Measurements from ENCODE around the gene TRIM52.

TRIM52 gene

DNA sequence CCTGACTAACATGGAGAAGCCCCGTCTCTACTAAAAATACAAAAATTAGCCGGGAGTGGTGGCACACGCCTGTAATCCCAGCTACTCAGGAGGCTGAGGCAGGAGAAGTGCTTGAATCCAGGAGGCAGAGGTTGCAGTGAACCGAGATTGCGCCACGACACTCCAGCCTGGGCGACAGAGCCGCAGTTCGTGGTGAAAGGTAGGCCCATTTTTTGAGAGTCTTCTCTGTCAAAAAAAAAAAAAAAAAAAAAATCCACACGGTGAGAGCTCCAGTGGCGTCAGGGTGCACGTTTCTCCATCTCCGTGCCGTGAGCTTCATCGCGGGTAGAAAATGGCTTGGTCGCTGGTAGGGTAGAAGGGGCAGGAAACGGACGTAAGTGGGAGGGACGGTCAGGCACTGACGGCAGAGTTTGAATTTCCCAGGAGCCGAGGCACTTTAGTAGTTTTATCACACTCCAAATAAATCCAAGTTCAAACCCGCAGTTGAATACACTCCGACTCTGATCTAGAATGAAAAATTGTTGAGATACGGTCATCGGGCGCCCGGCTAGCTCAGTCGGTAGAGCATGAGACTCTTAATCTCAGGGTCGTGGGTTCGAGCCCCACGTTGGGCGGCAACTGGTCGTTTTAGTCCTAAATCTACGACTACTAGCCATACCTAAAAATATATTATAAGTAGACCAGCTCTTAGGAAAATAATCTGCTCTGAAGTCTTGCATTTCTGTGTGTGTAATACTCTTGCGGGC is 53.6 kb downstream of the TRIM52 start (continued):
- TF ChIP-seq, protein P1, sequence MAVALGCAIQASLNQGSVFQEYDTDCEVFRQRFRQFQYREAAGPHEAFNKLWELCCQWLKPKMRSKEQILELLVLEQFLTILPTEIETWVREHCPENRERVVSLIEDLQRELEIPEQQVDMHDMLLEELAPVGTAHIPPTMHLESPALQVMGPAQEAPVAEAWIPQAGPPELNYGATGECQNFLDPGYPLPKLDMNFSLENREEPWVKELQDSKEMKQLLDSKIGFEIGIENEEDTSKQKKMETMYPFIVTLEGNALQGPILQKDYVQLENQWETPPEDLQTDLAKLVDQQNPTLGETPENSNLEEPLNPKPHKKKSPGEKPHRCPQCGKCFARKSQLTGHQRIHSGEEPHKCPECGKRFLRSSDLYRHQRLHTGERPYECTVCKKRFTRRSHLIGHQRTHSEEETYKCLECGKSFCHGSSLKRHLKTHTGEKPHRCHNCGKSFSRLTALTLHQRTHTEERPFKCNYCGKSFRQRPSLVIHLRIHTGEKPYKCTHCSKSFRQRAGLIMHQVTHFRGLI (tag by site-specific recombination; IDR thresholded peaks at IDR 0.05): peak; percentile 68; the same call in 1 of the 2 replicates
- TF ChIP-seq PATZ1 (tag by site-specific recombination; IDR thresholded peaks at IDR 0.05): no peak; the same call in 1 of the 2 replicates
- no peak for TF ChIP-seq ZNF416 (tag by site-specific recombination; IDR thresholded peaks at IDR 0.05)
- peak; percentile 86; the same call in 1 of the 2 replicates for TF ChIP-seq ZNF768 (tag by site-specific recombination; IDR thresholded peaks at IDR 0.05)
- no peak for TF ChIP-seq ZNF311 (tag by site-specific recombination; IDR thresholded peaks at IDR 0.05; ENCODE audit: borderline replicate concordance)
- TF ChIP-seq HOXD13 (CRISPR knock-in tag; IDR thresholded peaks at IDR 0.05; ENCODE audit: borderline replicate concordance): no peak
- no peak for TF ChIP-seq ZNF677 (tag by site-specific recombination; IDR thresholded peaks at IDR 0.05)
- TF ChIP-seq, protein P2, sequence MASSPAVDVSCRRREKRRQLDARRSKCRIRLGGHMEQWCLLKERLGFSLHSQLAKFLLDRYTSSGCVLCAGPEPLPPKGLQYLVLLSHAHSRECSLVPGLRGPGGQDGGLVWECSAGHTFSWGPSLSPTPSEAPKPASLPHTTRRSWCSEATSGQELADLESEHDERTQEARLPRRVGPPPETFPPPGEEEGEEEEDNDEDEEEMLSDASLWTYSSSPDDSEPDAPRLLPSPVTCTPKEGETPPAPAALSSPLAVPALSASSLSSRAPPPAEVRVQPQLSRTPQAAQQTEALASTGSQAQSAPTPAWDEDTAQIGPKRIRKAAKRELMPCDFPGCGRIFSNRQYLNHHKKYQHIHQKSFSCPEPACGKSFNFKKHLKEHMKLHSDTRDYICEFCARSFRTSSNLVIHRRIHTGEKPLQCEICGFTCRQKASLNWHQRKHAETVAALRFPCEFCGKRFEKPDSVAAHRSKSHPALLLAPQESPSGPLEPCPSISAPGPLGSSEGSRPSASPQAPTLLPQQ (tag by site-specific recombination; IDR thresholded peaks at IDR 0.05): 0 out of 2 replicates have a peak, but pooled peaks have one; percentile 28
- TF ChIP-seq ZNF157 (tag by site-specific recombination; IDR thresholded peaks at IDR 0.05): no peak
- TF ChIP-seq ZNF610 (tag by site-specific recombination; IDR thresholded peaks at IDR 0.05; ENCODE audit: borderline replicate concordance): peak; percentile 67
- peak; percentile 44 for TF ChIP-seq ZNF777 (tag by site-specific recombination; IDR thresholded peaks at IDR 0.05; ENCODE audit: borderline replicate concordance)
- TF ChIP-seq ZNF664 (tag by site-specific recombination; IDR thresholded peaks at IDR 0.05): no peak; the same call in 1 of the 2 replicates
- TF ChIP-seq ZNF223 (tag by site-specific recombination; IDR thresholded peaks at IDR 0.05): no peak
- TF ChIP-seq, protein P3, sequence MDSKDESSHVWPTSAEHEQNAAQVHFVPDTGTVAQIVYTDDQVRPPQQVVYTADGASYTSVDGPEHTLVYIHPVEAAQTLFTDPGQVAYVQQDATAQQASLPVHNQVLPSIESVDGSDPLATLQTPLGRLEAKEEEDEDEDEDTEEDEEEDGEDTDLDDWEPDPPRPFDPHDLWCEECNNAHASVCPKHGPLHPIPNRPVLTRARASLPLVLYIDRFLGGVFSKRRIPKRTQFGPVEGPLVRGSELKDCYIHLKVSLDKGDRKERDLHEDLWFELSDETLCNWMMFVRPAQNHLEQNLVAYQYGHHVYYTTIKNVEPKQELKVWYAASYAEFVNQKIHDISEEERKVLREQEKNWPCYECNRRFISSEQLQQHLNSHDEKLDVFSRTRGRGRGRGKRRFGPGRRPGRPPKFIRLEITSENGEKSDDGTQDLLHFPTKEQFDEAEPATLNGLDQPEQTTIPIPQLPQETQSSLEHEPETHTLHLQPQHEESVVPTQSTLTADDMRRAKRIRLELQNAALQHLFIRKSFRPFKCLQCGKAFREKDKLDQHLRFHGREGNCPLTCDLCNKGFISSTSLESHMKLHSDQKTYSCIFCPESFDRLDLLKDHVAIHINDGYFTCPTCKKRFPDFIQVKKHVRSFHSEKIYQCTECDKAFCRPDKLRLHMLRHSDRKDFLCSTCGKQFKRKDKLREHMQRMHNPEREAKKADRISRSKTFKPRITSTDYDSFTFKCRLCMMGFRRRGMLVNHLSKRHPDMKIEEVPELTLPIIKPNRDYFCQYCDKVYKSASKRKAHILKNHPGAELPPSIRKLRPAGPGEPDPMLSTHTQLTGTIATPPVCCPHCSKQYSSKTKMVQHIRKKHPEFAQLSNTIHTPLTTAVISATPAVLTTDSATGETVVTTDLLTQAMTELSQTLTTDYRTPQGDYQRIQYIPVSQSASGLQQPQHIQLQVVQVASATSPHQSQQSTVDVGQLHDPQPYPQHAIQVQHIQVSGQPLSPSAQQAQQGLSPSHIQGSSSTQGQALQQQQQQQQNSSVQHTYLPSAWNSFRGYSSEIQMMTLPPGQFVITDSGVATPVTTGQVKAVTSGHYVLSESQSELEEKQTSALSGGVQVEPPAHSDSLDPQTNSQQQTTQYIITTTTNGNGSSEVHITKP (tag by site-specific recombination; IDR thresholded peaks at IDR 0.05): peak; percentile 46
- no peak for TF ChIP-seq ZNF175 (tag by site-specific recombination; IDR thresholded peaks at IDR 0.05)
- TF ChIP-seq ZEB2 (tag by site-specific recombination; IDR thresholded peaks at IDR 0.05): peak; percentile 88
- no peak for TF ChIP-seq ZFP41 (tag by site-specific recombination; IDR thresholded peaks at IDR 0.05; ENCODE audit: borderline replicate concordance)
- TF ChIP-seq ZNF830 (tag by site-specific recombination; IDR thresholded peaks at IDR 0.05; ENCODE audit: low read depth): no peak
- TF ChIP-seq ZNF521 (tag by site-specific recombination; IDR thresholded peaks at IDR 0.05): no peak
- peak; percentile 34; the same call in 1 of the 2 replicates for TF ChIP-seq ZNF580 (tag by site-specific recombination; IDR thresholded peaks at IDR 0.05)
- TF ChIP-seq ZNF302 (tag by site-specific recombination; IDR thresholded peaks at IDR 0.05; ENCODE audit: low read depth): no peak
- no peak for TF ChIP-seq ZNF202 (tag by site-specific recombination; IDR thresholded peaks at IDR 0.05; ENCODE audit: borderline replicate concordance)
- TF ChIP-seq CTCF (tag by site-specific recombination; IDR thresholded peaks at IDR 0.05): peak; percentile 16; the same call in 1 of the 2 replicates
- no peak for TF ChIP-seq ZNF549 (tag by site-specific recombination; IDR thresholded peaks at IDR 0.05)
- no peak for TF ChIP-seq ZNF48 (tag by site-specific recombination; IDR thresholded peaks at IDR 0.05)
- peak; percentile 61; the same call in 1 of the 2 replicates for TF ChIP-seq ZBTB21 (tag by site-specific recombination; IDR thresholded peaks at IDR 0.05)
- TF ChIP-seq, protein P4, sequence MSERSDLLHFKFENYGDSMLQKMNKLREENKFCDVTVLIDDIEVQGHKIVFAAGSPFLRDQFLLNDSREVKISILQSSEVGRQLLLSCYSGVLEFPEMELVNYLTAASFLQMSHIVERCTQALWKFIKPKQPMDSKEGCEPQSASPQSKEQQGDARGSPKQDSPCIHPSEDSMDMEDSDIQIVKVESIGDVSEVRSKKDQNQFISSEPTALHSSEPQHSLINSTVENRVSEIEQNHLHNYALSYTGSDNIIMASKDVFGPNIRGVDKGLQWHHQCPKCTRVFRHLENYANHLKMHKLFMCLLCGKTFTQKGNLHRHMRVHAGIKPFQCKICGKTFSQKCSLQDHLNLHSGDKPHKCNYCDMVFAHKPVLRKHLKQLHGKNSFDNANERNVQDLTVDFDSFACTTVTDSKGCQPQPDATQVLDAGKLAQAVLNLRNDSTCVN (tag by site-specific recombination; optimal IDR thresholded peaks at IDR 0.05): peak; percentile 27
